PC-3 (cell line): ENCODE measurements around the gene SCML1. TPM values are rescaled to one million over a fixed set of nuclear protein-coding genes. Genes with fewer than 3 reads are reported as not detected.
A peak's percentile ranks its signal among the peaks of the same experiment; 100 is the strongest.

ENCODE experiments used
- ATAC-seq: fragments of 200-7000 bp; cut with Tn5 transposase; 2 replicates; pipeline ENCODE4 v1.9.1; 2020; ENCODE audit warnings: mild to moderate bottlenecking, moderate library complexity
- BruUV-seq: library from RNA; stranded (reverse); fragments of 400-500 nt; replicated peaks from 2 replicates; lab custom pipeline; 2021; lab: Mats Ljungman, UMichigan
- CTCF ChIA-PET: fragments of 300-600 bp; sonication (Branson Sonifier 250); formaldehyde crosslinking; loops from one replicate; lab custom pipeline; 2022; ENCODE audit warnings: antibody characterized with exemption; lab: Charles Lee
- POLR2A ChIA-PET: fragments of 300-600 bp; sonication (Branson Sonifier 250); formaldehyde crosslinking; loops from one replicate; lab custom pipeline; 2022; ENCODE audit warnings: antibody characterized with exemption; ENCODE audit not compliant: unreplicated experiment; lab: Charles Lee
- DNase-seq: peaks from one replicate; pipeline ENCODE4 v3.0.0-alpha.2; 2015
- H2AFZ ChIP-seq: fragments of 300-600 bp; sonication (generic); 2 replicates; pipeline ENCODE4 v1.6.0; 2016; ENCODE audit warnings: antibody characterized with exemption, low read length
- H3F3A ChIP-seq: fragments of 300-600 bp; sonication (generic); one replicate; pipeline ENCODE4 v1.6.0; 2017; ENCODE audit warnings: antibody characterized with exemption, low read length, control low read depth, mild to moderate bottlenecking; ENCODE audit not compliant: unreplicated experiment
- H3K27ac ChIP-seq: fragments of 300-600 bp; sonication (generic); 2 replicates; pipeline ENCODE4 v1.5.1; 2016; ENCODE audit warnings: mild to moderate bottlenecking, low read length
- H3K27me3 ChIP-seq: fragments of 300-600 bp; sonication (generic); 2 replicates; pipeline ENCODE4 v1.6.1; 2016; ENCODE audit warnings: low read length, mixed read lengths
- H3K36me3 ChIP-seq: fragments of 300-600 bp; sonication (generic); 2 replicates; pipeline ENCODE4 v1.6.1; 2016; ENCODE audit warnings: low read depth, mixed run types, low read length, mixed read lengths
- H3K4me1 ChIP-seq: fragments of 300-600 bp; sonication (generic); 2 replicates; pipeline ENCODE4 v1.5.1; 2016; ENCODE audit warnings: low read length; ENCODE audit not compliant: insufficient read depth
- H3K4me2 ChIP-seq: fragments of 300-600 bp; sonication (generic); 2 replicates; pipeline ENCODE4 v1.6.0; 2016; ENCODE audit warnings: low read length
- H3K4me3 ChIP-seq: fragments of 300-600 bp; sonication (generic); 2 replicates; pipeline ENCODE4 v1.5.1; 2016; ENCODE audit warnings: mild to moderate bottlenecking, low read length, mixed read lengths
- H3K79me2 ChIP-seq: fragments of 300-600 bp; sonication (generic); 2 replicates; pipeline ENCODE4 v1.6.1; 2017; ENCODE audit warnings: low read length, mixed read lengths
- H3K9ac ChIP-seq: fragments of 300-600 bp; sonication (generic); 2 replicates; pipeline ENCODE4 v1.6.0; 2016; ENCODE audit warnings: mild to moderate bottlenecking, low read length
- H3K9me2 ChIP-seq: fragments of 300-600 bp; sonication (generic); replicated peaks from 2 replicates; pipeline ENCODE4 v1.6.1; 2016; ENCODE audit warnings: mixed run types, low read length, mixed read lengths
- H3K9me3 ChIP-seq: fragments of 300-600 bp; sonication (generic); 2 replicates; pipeline ENCODE4 v1.6.1; 2016; ENCODE audit warnings: low read length, mixed read lengths
- H4K20me1 ChIP-seq: fragments of 300-600 bp; sonication (generic); 2 replicates; pipeline ENCODE4 v1.6.1; 2016; ENCODE audit warnings: low read length, mixed read lengths
- CTCF ChIP-seq: fragments of 300-600 bp; sonication (generic); conservative IDR thresholded peaks from 2 replicates; pipeline ENCODE4 v1.5.1; 2017; ENCODE audit warnings: antibody characterized with exemption, low read depth, mild to moderate bottlenecking, low read length
- EZH2 ChIP-seq: fragments of 300-600 bp; sonication (generic); IDR thresholded peaks from one replicate; pipeline ENCODE4 v1.6.1; 2017; ENCODE audit warnings: antibody characterized with exemption, mild to moderate bottlenecking, low read length; ENCODE audit not compliant: unreplicated experiment
- EZH2phosphoT487 ChIP-seq: fragments of 300-600 bp; sonication (generic); IDR thresholded peaks from 2 replicates; pipeline ENCODE4 v1.6.1; 2018; ENCODE audit warnings: mild to moderate bottlenecking, antibody characterized with exemption, low read length, borderline replicate concordance
- intact Hi-C: fragments of 100-400 bp; cut with micrococcal nuclease; formaldehyde crosslinking; loops from 2 replicates; pipeline ENCODE4 v1.9.0; 2023
- total RNA-seq: library from RNA; depleted of rRNA; stranded (reverse); fragments of >200 nt; gene quantifications from 2 replicates; pipeline ENCODE4 v1.2.3, GENCODE V29; 2014

Gene SCML1
- total RNA-seq, 1 experiment from 2014 or later: 13.0 TPM

- ChIA-PET CTCF (no interaction called here), POLR2A (no interaction called here)
- no peaks in the 10 kb centered on the region for H3F3A ChIP-seq
- H3K4me1 ChIP-seq: peaks cover 29% of the 10 kb centered on the region
- H3K9me3 ChIP-seq: no peaks in the 10 kb centered on the region
- no peak overlapping the region for H3K9ac ChIP-seq
- no peaks in the 10 kb centered on the region for H3K9me2 ChIP-seq
- peak; percentile 77 for ATAC-seq
- intact Hi-C loops: loop anchor here (2.0 kb wide), 1 partner anchor 467 kb away; no protein-coding TSS in a partner anchor
- no peaks in the 10 kb centered on the region for H3K36me3 ChIP-seq
- H3K4me3 ChIP-seq: peak overlapping the region; percentile 41; the same call in 1 of the 2 replicates
- H3K79me2 ChIP-seq: peaks cover 86% of the 10 kb centered on the region
- peak; percentile 66 for DNase-seq
- H3K27ac ChIP-seq: peak overlapping the region; percentile 42
- H2AFZ ChIP-seq: no peak overlapping the region
- H3K27me3 ChIP-seq: no peaks in the 10 kb centered on the region
- H4K20me1 ChIP-seq: peaks cover 29% of the 10 kb centered on the region; the same call in 1 of the 2 replicates
- BruUV-seq: no TSS peak
- peak overlapping the region; percentile 59 for H3K4me2 ChIP-seq
- TF ChIP-seq EZH2: no peak
- TF ChIP-seq CTCF: no peak
- no peak for TF ChIP-seq EZH2phosphoT487
Measured at GRCh38 chrX:17743913-17744312, 6.6 kb downstream of the SCML1 start.

- BruUV-seq: no TSS peak
- DNase-seq: peak; percentile 39
- CTCF ChIA-PET: no interaction called here
Measured at GRCh38 chrX:17744896-17745523, 7.7 kb downstream of the SCML1 start.

More at GRCh38 chrX:17744896-17745523, 7.7 kb downstream of the SCML1 start:
- peaks cover 29% of the 10 kb centered on the region for H3K4me1 ChIP-seq
- intact Hi-C loops: loop anchor here (2.0 kb wide), 1 partner anchor 466 kb away; no protein-coding TSS in a partner anchor
- POLR2A ChIA-PET: no interaction called here
- no peak overlapping the region for H3K9ac ChIP-seq
- H3K9me3 ChIP-seq: no peaks in the 10 kb centered on the region
- H3F3A ChIP-seq: no peaks in the 10 kb centered on the region
- H3K4me3 ChIP-seq: no peak overlapping the region
- ATAC-seq: no peak
- H3K4me2 ChIP-seq: no peak overlapping the region
- H3K27me3 ChIP-seq: no peaks in the 10 kb centered on the region
- TF ChIP-seq EZH2phosphoT487 (no peak), CTCF (peak; percentile 67)
- H3K36me3 ChIP-seq: peaks cover 2% of the 10 kb centered on the region; the same call in 1 of the 2 replicates
- H4K20me1 ChIP-seq: peaks cover 29% of the 10 kb centered on the region; the same call in 1 of the 2 replicates
- H2AFZ ChIP-seq: no peak overlapping the region
- peaks cover 75% of the 10 kb centered on the region for H3K79me2 ChIP-seq
- no peaks in the 10 kb centered on the region for H3K9me2 ChIP-seq
- no peak overlapping the region for H3K27ac ChIP-seq
